GM12878 (cell line): ENCODE results near the gene MEI1. TPM values are rescaled to one million over a fixed set of nuclear protein-coding genes. Genes with fewer than 3 reads are reported as not detected.

ENCODE experiments used
- ATAC-seq: fragments of 200-7000 bp; cut with Tn5 transposase; 3 replicates; pipeline ENCODE4 v1.9.1; 2020; ENCODE audit warnings: mild to moderate bottlenecking, moderate library complexity
- BruUV-seq: library from RNA; stranded (reverse); fragments of 400-500 nt; replicated peaks from 2 replicates; lab custom pipeline; 2021; lab: Mats Ljungman, UMichigan
- CTCF ChIA-PET: fragments of 300-600 bp; sonication (Branson Sonifier 250); formaldehyde crosslinking; extraction: SDS; loops from one replicate; lab custom pipeline; 2021; ENCODE audit warnings: inconsistent platforms; lab: Yijun Ruan, JAX
- POLR2A ChIA-PET: fragments of 350-600 bp; formaldehyde crosslinking; extraction: SDS; loops from one replicate; lab custom pipeline; 2021; ENCODE audit warnings: inconsistent platforms; lab: Charles Lee
- RAD21 ChIA-PET: fragments of 300-600 bp; sonication (Branson Sonifier 250); formaldehyde crosslinking; loops from one replicate; lab custom pipeline; 2023; ENCODE audit warnings: antibody characterized with exemption; ENCODE audit not compliant: unreplicated experiment; lab: Charles Lee
- SMC1A ChIA-PET: fragments of 300-600 bp; sonication (Branson Sonifier 250); formaldehyde crosslinking; loops from one replicate; lab custom pipeline; 2023; ENCODE audit not compliant: unreplicated experiment, uncharacterized antibody; lab: Charles Lee
- DNase-seq: peaks from one replicate; pipeline ENCODE4 v3.0.0-alpha.2; 2011; ENCODE audit warnings: low read depth, low spot score
- FAIRE-seq: peaks from 3 replicates; lab custom pipeline; 2011; peaks lifted over from hg19 to GRCh38; lab: Jason Lieb, UNC
- H2AFZ ChIP-seq: 2 replicates; pipeline ENCODE4 v1.6.0; 2011; ENCODE audit warnings: low read depth, low read length, control low read depth; ENCODE audit not compliant: control insufficient read depth
- H3K27ac ChIP-seq: 2 replicates; pipeline ENCODE4 v1.5.1; 2011; ENCODE audit warnings: control low read depth; ENCODE audit not compliant: control insufficient read depth, insufficient read depth
- H3K27me3 ChIP-seq, 2 experiments: replicated peaks in 1 of 2; 2 replicates each; pipeline versions ENCODE4 v1.6.0 to v1.6.1; 2011; ENCODE audit warnings: low read length in 1 of 2; ENCODE audit not compliant: control insufficient read depth in 2 of 2, insufficient read depth in 2 of 2
- H3K36me3 ChIP-seq, 2 experiments: 2 replicates each; pipeline ENCODE4 v1.5.1; 2011; ENCODE audit warnings: low read length in 1 of 2; ENCODE audit not compliant: control insufficient read depth in 2 of 2, insufficient read depth in 2 of 2
- H3K4me1 ChIP-seq: 2 replicates; pipeline ENCODE4 v1.6.1; 2011; ENCODE audit warnings: mild to moderate bottlenecking, low read length, moderate library complexity, mixed read lengths; ENCODE audit not compliant: control insufficient read depth, insufficient read depth
- H3K4me2 ChIP-seq: 2 replicates; pipeline ENCODE4 v1.6.0; 2011; ENCODE audit warnings: control low read depth; ENCODE audit not compliant: control insufficient read depth, insufficient read depth
- H3K4me3 ChIP-seq: fragments of 200-600 bp; sonication (generic); 2 replicates; pipeline ENCODE4 v1.5.1; 2016
- H3K79me2 ChIP-seq: 2 replicates; pipeline ENCODE4 v1.6.0; 2011; ENCODE audit warnings: low read length; ENCODE audit not compliant: control insufficient read depth, insufficient read depth
- H3K9ac ChIP-seq: 2 replicates; pipeline ENCODE4 v1.8.0; 2011; ENCODE audit warnings: low read length, control low read depth, mixed read lengths; ENCODE audit not compliant: control insufficient read depth, insufficient read depth
- H3K9me3 ChIP-seq: replicated peaks from 3 replicates; pipeline ENCODE4 v1.5.1; 2011; ENCODE audit warnings: mild to moderate bottlenecking, low read length; ENCODE audit not compliant: control insufficient read depth, insufficient read depth
- H4K20me1 ChIP-seq: 2 replicates; pipeline ENCODE4 v1.6.0; 2011; ENCODE audit not compliant: control insufficient read depth, insufficient read depth
- BHLHE40 ChIP-seq, 2 experiments: fragments of 450-650 bp in 1 of 2; IDR thresholded peaks; 2 replicates each; pipeline ENCODE4 v1.6.1; 2011 to 2017; ENCODE audit warnings: low read depth in 2 of 2, borderline replicate concordance in 1 of 2, improper control_type of control experiment in 1 of 2, low read length in 1 of 2, mild to moderate bottlenecking in 1 of 2
- HDGF ChIP-seq: fragments of 450-650 bp; IDR thresholded peaks from 2 replicates; pipeline ENCODE4 v1.6.1; 2016; ENCODE audit warnings: antibody characterized with exemption
- MEF2B ChIP-seq: fragments of 450-650 bp; IDR thresholded peaks from 2 replicates; pipeline ENCODE4 v1.6.1; 2018; ENCODE audit warnings: mild to moderate bottlenecking, moderate library complexity; ENCODE audit not compliant: partially characterized antibody, poor library complexity, severe bottlenecking
- NRF1 ChIP-seq: conservative IDR thresholded peaks from 2 replicates; pipeline ENCODE4 v1.6.1; 2011; ENCODE audit warnings: mild to moderate bottlenecking, low read depth, low read length, improper control_type of control experiment
- SMARCA5 ChIP-seq: fragments of 450-650 bp; IDR thresholded peaks from 2 replicates; pipeline ENCODE4 v1.6.1; 2017; ENCODE audit warnings: mild to moderate bottlenecking
- YBX1 ChIP-seq: fragments of 450-650 bp; IDR thresholded peaks from 2 replicates; pipeline ENCODE4 v1.6.1; 2016; ENCODE audit warnings: antibody characterized with exemption
- WGBS: methylation state at CpG from one replicate; pipeline ENCODE4 v1.1.6; 2016; ENCODE audit warnings: low lambda C conversion rate; ENCODE audit not compliant: insufficient replicate concordance, insufficient coverage; ENCODE audit errors: missing lambda C conversion rate; 5-methylcytosine and 5-hydroxymethylcytosine counted together
- in situ Hi-C: fragments of 300-500 bp; cut with MboI; formaldehyde crosslinking; loops from 9 replicates; pipeline ENCODE4 v1.14.3; 2018; ENCODE audit warnings: mixed read lengths
- intact Hi-C: fragments of 100-400 bp; cut with micrococcal nuclease; formaldehyde crosslinking; loops from one replicate; pipeline ENCODE4 v1.14.2; 2022; ENCODE audit not compliant: unreplicated experiment
- polyA plus RNA-seq, 11 experiments: library from polyadenylated mRNA; depleted of rRNA in 4 of 11; unstranded in 6 of 11; stranded (reverse) in 5 of 11; fragments of >200 nt; fragmentation: Nextera tagmentation in 4 of 11; fragmentation: Illumina TruSeq in 1 of 11; extraction: Ambion mirVana in 4 of 11; extraction: Trizol in 1 of 11; gene quantifications; 1 replicate in 1 of 11; 2 replicates in 10 of 11; pipeline versions ENCODE4 v1.2.1 to v1.2.3, GENCODE V29; 2011 to 2016; ENCODE audit warnings: inconsistent platforms in 2 of 11, missing spikeins in 2 of 11, low read depth in 1 of 11
- total RNA-seq, 4 experiments: library from RNA; depleted of rRNA in 3 of 4; stranded (reverse); fragments of >200 nt in 3 of 4; fragmentation: Illumina TruSeq in 1 of 4; extraction: Trizol in 1 of 4; gene quantifications; 2 replicates each; pipeline versions ENCODE4 v1.2.1 to v1.2.3, GENCODE V29; 2013 to 2021
- TF ChIP-seq, protein P1 (sequence below): fragments of 450-650 bp; IDR thresholded peaks from 2 replicates; pipeline ENCODE4 v1.6.1; 2016; ENCODE audit warnings: mild to moderate bottlenecking

The MEI1 gene
- total and polyA plus RNA-seq, 10 of the 15 experiments (the other 5 are each of a cell fraction or from before 2014, with no cell fraction given), result 27.9 to 48.9 (median 35.8) TPM

DNA sequence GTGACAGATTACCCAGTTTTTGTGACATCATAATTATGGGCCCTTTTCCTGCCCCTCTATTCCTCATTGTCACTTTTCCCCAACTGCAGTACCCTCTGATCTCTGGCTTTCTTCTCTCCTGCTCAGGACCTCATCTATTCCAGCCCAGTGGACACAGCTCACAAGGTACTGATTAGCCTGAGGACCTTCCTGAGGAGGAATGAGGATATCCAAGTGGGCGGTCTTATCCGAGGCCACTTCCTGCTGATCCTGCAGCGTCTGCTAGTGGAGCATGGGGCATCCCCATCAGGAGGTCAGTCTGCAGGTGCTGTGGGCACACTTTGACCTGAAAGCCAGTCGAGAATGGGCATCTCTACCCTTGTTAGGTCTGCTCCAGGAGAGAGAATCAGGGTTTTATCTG lies 76.7 kb downstream of the MEI1 start:
- ChIA-PET POLR2A (interaction anchor here (0.5 kb wide), 1 partner anchor 225 kb away, joined by 4 read pairs; no protein-coding TSS in a partner anchor), RAD21 (no interaction called here)
- no peak for FAIRE-seq

More for the DNA sequence above, 76.7 kb downstream of the MEI1 start:
- peaks cover 5% of the 10 kb centered on the region; the same call in 1 of the 2 replicates for H3K4me1 ChIP-seq
- TF ChIP-seq, protein P1, sequence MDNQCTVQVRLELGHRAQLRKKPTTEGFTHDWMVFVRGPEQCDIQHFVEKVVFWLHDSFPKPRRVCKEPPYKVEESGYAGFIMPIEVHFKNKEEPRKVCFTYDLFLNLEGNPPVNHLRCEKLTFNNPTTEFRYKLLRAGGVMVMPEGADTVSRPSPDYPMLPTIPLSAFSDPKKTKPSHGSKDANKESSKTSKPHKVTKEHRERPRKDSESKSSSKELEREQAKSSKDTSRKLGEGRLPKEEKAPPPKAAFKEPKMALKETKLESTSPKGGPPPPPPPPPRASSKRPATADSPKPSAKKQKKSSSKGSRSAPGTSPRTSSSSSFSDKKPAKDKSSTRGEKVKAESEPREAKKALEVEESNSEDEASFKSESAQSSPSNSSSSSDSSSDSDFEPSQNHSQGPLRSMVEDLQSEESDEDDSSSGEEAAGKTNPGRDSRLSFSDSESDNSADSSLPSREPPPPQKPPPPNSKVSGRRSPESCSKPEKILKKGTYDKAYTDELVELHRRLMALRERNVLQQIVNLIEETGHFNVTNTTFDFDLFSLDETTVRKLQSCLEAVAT, result no peak
- TF ChIP-seq MEF2B, result no peak
- no peak for TF ChIP-seq YBX1
- no peak for TF ChIP-seq SMARCA5
- no peak for TF ChIP-seq HDGF
- TF ChIP-seq NRF1, result no peak
- no peak for TF ChIP-seq BHLHE40 (IDR thresholded peaks at IDR 0.05; ENCODE audit: borderline replicate concordance in 1 of 2, low read depth in 2 of 2, low read length in 1 of 2)
- no peaks in the 10 kb centered on the region for H3K27me3 ChIP-seq
- H4K20me1 ChIP-seq, result no peaks in the 10 kb centered on the region
- ChIA-PET SMC1A (interaction anchor here (1.0 to 1.2 kb wide), 2 partner anchors 8 to 14 kb away, joined by 3 to 6 read pairs; no protein-coding TSS in a partner anchor), CTCF (interaction anchor here (1.4 to 2.7 kb wide), 2 partner anchors 46 to 79 kb away, joined by 3 to 14 read pairs; no protein-coding TSS in a partner anchor)
- 38% methylated on average over 4 of the region's 4 CpGs for WGBS
- H3K9ac ChIP-seq, result no peak overlapping the region
- H3K4me2 ChIP-seq, result no peak overlapping the region
- H3K36me3 ChIP-seq, result peaks cover 0 to 2% of the 10 kb centered on the region in 2 experiments; a peak in 2 of 4 replicates
- ATAC-seq (no peak), DNase-seq (no peak)
- in situ Hi-C loops (no loop called here), intact Hi-C loops (no loop called here)
- no peaks in the 10 kb centered on the region for H3K9me3 ChIP-seq
- H3K27ac ChIP-seq, result no peak overlapping the region
- no peak overlapping the region for H3K4me3 ChIP-seq
- H2AFZ ChIP-seq, result no peak overlapping the region
- no TSS peak for BruUV-seq
- H3K79me2 ChIP-seq, result no peaks in the 10 kb centered on the region
